ENCODE measurements around the gene TMED6.

Gene TMED6

GRCh38 chr16:69351309-69352027 is at the start of gene TMED6:
Gene TMED6, minus strand, starts transcription at chr16:69351786. Its CDS starts 33 bp downstream, at chr16:69351753.
- DNase-seq (ENCODE audit: low spot score) = no peak

- no peak for DNase-seq (ENCODE audit: low spot score)
These were observed 47.8 kb upstream of the TMED6 start for GRCh38 chr16:69399361-69399760.

GRCh38 chr16:69397821-69398521 is 46.4 kb upstream of the TMED6 start:
- peak; percentile 89 for DNase-seq (ENCODE audit: low spot score)

GRCh38 chr16:69396187-69397061 is 44.8 kb upstream of the TMED6 start:
- DNase-seq (ENCODE audit: low spot score) = peak; percentile 90

- no peak for DNase-seq (ENCODE audit: low spot score)
These were observed 44.2 kb upstream of the TMED6 start for GRCh38 chr16:69395859-69396186.

GRCh38 chr16:69393898-69394849 is 42.6 kb upstream of the TMED6 start:
- DNase-seq (ENCODE audit: low spot score) = no peak

- DNase-seq (ENCODE audit: low spot score) = no peak
These were observed 35.0 kb upstream of the TMED6 start for GRCh38 chr16:69386596-69386995.

- DNase-seq (ENCODE audit: low spot score) = peak; percentile 21
These were observed 33.4 kb upstream of the TMED6 start for GRCh38 chr16:69384974-69385373.

- no peak for DNase-seq (ENCODE audit: low spot score)
These were observed 30.8 kb upstream of the TMED6 start for GRCh38 chr16:69382421-69382820.

GRCh38 chr16:69381231-69381630 is 29.6 kb upstream of the TMED6 start:
- no peak for DNase-seq (ENCODE audit: low spot score)

GRCh38 chr16:69378760-69379159 is 27.2 kb upstream of the TMED6 start:
- DNase-seq (ENCODE audit: low spot score) = no peak

- DNase-seq (ENCODE audit: low spot score) = no peak
These were observed 26.4 kb upstream of the TMED6 start for GRCh38 chr16:69378036-69378435.

GRCh38 chr16:69376393-69377059 is 24.9 kb upstream of the TMED6 start:
- DNase-seq (ENCODE audit: low spot score) = no peak

GRCh38 chr16:69373019-69373418 is 21.4 kb upstream of the TMED6 start:
- no peak for DNase-seq (ENCODE audit: low spot score)

- DNase-seq (ENCODE audit: low spot score) = no peak
These were observed 20.0 kb upstream of the TMED6 start for GRCh38 chr16:69371564-69371963.

GRCh38 chr16:69368866-69369265 is 17.3 kb upstream of the TMED6 start:
- no peak for DNase-seq (ENCODE audit: low spot score)

GRCh38 chr16:69367980-69368379 is 16.4 kb upstream of the TMED6 start:
- DNase-seq (ENCODE audit: low spot score) = no peak

GRCh38 chr16:69366431-69366830 is 14.8 kb upstream of the TMED6 start:
- no peak for DNase-seq (ENCODE audit: low spot score)

GRCh38 chr16:69365901-69366300 is 14.3 kb upstream of the TMED6 start:
- DNase-seq (ENCODE audit: low spot score) = no peak

- DNase-seq (ENCODE audit: low spot score) = no peak
These were observed 12.5 kb upstream of the TMED6 start for GRCh38 chr16:69364088-69364487.

GRCh38 chr16:69363281-69363717 is 11.7 kb upstream of the TMED6 start:
- no peak for DNase-seq (ENCODE audit: low spot score)

Data from pons (tissue), 1 donor.